Lower leg skin (tissue), 3 donors: Measurements from ENCODE around the gene SP3.

Experiments used
- POLR2A ChIP-seq, 2 donors: fragments of 450-650 bp; IDR thresholded peaks; one replicate each; pipeline ENCODE4 v1.6.1; 2016 to 2017; ENCODE audit warnings: antibody characterized with exemption in 2 of 2, mild to moderate bottlenecking in 1 of 2, moderate library complexity in 1 of 2
- TF ChIP-seq, protein P1 (sequence below), 3 donors: fragments of 450-650 bp; IDR thresholded peaks; one replicate each; pipeline ENCODE4 v1.5.1; 2016; ENCODE audit warnings: antibody characterized with exemption in 3 of 3, mild to moderate bottlenecking in 3 of 3, moderate library complexity in 2 of 3

DNA sequence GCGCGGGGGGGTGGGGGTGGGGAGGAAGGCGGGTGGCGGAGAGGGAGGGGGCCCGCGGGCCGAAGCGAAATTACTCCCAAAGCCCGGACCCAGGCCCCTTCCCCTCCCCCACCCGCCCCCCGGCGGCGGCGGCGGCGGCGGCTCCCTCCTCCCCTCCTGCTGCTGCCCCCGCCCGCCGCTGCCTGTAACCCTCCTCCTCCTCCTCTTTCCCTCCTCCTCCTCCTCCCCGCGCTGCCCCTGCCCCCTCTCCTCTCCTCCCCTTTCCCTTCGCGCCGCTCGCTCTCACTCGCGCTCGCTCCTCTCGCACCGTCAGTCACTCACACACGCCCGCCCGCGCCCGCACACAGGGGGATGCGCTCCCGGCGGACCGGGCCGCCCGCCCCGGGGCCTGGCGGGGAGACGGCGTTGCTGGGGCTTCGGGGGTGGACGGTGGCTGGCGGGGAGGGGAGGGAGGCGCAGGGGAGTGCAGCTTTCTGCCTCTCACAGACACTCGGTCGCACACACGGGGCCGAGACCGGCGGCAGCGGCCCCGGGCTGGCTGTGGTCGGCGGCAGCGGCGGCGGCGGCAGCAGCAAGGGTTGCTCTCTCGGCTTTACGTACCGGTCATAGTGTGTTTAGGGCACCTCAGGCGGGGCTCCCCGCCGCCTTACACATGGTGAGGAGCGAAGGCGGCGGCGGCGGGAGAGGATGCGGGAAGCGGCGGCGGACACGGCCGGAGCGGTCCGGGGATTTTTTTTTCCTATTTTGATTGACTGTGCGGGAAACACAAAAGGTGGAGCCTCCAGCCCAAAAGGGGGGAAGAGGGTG, 405 bp downstream of the SP3 start:
- TF ChIP-seq, protein P1, sequence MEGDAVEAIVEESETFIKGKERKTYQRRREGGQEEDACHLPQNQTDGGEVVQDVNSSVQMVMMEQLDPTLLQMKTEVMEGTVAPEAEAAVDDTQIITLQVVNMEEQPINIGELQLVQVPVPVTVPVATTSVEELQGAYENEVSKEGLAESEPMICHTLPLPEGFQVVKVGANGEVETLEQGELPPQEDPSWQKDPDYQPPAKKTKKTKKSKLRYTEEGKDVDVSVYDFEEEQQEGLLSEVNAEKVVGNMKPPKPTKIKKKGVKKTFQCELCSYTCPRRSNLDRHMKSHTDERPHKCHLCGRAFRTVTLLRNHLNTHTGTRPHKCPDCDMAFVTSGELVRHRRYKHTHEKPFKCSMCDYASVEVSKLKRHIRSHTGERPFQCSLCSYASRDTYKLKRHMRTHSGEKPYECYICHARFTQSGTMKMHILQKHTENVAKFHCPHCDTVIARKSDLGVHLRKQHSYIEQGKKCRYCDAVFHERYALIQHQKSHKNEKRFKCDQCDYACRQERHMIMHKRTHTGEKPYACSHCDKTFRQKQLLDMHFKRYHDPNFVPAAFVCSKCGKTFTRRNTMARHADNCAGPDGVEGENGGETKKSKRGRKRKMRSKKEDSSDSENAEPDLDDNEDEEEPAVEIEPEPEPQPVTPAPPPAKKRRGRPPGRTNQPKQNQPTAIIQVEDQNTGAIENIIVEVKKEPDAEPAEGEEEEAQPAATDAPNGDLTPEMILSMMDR (IDR thresholded peaks at IDR 0.05), result no peak
- no peak for TF ChIP-seq POLR2A (IDR thresholded peaks at IDR 0.05)
